NAMALWA (cell line): Measurements from ENCODE around the gene EIF2S2.

Experiments used
- DNase-seq: peaks from one replicate; pipeline ENCODE4 v3.0.0-alpha.2; 2015; ENCODE audit warnings: low spot score

EIF2S2 gene

DNA sequence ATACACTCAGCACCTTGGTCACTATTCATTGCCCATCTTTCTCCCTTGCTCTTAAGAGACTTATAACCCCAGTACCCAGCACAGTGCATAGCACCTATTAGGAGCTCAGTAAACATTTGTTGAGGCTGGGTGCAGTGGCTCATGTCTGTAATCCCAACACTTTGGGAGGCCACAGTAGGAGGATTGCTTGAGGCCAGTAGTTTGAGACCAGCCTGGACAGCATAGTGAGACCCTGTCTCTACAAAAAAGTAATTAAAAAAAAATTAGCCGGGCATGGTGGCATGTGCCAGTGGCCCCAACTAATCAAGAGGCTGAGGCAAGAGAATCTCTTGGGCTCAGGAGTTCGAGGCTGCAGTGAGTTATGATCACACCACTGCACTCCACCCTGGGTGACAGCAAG, 8.2 kb upstream of the EIF2S2 start:
- no peak for DNase-seq

DNA sequence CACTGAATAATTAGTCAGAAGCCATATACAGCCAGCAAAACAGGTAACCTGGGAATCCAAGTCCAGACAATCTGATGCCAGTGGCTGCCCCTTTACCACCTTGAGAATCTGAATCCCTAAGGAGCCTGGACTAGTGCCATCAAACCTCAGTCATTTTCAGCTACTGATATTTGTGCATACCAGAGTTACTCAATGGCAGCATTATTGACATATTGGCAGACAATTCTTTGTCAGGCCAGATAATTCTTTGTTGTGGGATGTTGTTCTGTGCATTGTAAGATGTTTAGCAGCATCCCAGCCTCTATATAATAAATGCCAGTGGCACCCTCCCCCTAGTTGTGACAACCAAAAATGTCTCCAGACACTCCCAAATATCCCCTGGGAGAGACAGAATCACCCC, 3.2 kb upstream of the EIF2S2 start:
- no peak for DNase-seq

DNA sequence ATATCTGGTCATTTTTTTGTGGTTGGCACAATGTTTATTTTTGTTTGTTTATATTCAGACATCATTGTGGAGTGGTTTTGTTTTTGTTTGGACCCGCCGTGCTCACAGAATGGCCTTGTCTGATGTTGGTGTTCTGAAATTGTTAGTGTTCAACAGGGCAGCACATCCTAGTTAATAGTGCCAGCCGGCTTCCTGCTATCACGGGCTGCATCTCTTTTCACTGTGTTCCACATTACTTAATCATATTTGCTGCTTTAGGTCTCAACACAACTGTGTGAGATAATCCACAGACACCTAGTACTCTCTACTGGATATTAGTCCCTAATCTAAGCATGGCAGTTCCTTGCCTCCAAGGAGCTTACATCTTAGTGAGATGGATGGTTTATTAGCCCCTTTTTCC, 2.8 kb upstream of the EIF2S2 start:
- DNase-seq = no peak

DNA sequence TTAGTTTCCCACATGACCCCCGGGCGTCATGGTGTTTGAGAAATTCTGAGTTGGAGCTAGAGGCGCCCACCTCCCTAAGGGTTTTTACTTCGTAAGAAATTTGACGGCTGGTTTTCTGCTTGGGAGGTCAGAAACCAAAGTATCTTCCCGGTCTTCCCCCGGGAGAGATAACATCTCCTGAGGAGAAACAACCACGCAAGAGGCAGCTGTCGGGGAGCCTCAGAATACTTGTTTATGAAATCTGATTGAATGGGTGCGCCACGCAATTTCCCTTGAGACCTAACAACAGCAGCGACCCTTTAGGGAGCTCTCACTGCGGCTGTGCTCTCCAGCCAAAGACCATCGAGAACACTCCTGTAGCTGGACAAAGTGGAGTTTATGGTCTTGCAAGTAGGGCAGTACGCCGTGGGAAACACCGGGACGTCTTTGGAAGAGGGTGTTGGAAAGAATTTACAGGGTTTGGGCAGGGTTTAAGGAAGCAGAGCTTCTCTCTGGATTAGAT, 608 bp upstream of the EIF2S2 start:
- peak; percentile 75 for DNase-seq

DNA sequence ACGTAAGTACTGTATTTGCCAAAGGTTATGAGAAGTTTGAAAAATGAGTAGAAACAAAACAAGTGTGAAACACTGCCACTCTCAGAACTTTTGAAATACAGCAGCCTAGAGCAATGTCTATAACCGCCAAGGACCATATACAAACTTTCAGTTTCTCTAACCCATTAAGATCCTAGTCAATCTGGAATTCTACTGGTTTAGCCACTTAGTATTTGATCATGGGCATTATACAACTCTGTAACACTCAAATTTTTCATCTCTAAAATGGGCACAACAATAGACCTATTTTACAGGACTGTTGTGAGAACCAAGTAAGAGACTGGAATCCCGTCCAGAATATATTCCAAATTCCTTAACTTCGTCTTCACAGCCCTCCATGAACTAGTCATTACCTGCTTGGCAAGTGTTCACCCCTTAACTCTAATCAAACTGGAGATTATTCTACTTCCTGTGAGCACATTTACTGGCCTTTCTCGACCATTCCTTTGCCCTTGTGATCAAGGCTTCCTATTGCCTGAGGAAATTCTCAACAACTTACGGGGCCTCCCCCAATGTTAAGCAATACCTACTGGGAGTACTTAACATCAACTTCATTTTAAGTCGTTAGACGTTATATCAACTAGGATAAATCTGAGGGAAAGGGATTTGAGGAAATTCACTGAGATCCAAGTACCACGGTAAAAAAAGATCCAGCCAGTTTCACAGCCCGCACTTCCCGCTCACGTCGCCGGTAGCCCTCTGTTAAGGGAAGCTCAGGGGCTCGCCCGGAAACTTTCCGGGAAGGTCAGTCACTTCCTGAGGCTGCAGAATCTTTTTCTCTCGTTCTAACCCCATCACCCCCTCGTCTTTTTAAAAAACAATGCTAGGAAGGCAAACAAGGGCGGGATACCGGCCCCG, 1.1 kb downstream of the EIF2S2 start:
- DNase-seq = peak; percentile 52

DNA sequence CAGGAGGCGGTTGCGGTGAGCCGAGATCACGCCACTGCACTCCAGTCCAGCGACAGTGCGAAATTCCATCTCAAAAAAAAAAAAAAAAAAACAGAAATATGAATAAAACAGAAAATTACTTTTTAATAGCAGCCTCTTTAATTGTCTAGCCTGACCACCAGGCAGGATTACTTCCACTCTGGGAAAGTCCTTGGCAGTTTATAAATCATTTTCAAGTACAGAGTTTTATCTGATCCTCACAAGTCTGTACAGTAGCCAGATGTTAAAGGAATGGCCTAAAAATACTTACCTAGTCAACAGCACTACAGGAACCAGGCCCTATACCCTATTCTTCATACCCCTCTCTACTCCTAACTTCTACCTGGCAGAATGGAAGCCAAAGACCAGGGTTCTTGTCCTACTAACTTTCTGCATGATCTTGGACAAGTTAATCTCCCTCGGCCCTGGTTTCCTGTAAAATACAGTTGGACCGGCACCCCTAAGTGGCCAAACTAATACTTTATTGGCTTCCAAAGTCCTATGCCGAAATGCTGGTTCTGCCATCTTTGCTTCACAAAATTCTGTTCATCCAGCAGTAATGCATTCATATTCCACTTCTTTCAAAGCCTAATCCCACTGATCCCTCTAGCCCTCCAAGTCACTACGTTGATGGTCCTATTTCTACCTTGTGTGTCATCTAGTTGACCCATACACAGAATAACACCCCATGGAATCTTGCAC, 1.9 kb downstream of the EIF2S2 start:
- DNase-seq = peak; percentile 17

DNA sequence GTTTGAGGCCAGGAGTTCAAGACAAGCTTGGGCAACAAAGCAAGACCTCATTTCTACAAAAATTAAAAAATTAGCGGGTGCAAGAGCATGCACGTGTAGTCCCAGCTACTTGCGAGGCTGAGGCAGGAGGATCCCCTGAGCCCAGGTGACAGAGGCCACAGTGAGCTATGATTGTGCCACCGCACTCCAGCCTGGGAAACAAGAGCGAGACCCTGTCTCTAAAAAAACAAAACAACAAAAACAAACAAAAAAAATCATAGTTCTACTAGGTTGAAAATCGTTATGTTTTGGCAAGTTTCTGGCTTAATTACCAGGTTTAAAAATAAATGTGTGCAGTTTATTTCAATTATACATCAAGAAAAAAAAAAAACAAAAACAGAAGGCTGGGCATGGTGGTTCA, 2.6 kb downstream of the EIF2S2 start:
- DNase-seq = no peak

DNA sequence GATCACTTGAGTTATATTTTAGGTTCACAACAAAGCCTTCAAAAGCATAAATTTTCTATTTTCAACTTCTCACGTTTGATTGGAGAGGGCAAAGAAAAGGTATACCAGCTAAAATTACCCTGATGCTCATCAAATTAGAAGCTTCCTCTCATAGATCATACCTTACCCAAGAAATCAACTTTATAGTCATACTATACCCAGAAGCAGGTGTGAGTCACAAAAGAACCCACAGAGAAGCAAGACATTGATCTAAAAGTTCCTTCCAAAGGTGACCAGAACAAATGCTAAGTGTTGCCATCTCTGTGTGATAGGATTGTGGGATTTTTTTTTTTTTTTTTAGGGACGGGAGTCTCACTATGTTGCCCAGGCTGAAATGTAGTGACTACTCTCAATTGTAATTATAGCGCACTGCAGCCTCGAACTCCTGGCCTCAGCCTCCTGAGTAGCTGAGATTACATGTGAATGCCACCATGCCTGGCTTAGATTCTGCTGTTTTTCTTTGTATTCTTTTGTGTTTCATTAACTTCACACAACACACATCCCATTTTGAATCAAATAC, 3.3 kb downstream of the EIF2S2 start:
- no peak for DNase-seq

DNA sequence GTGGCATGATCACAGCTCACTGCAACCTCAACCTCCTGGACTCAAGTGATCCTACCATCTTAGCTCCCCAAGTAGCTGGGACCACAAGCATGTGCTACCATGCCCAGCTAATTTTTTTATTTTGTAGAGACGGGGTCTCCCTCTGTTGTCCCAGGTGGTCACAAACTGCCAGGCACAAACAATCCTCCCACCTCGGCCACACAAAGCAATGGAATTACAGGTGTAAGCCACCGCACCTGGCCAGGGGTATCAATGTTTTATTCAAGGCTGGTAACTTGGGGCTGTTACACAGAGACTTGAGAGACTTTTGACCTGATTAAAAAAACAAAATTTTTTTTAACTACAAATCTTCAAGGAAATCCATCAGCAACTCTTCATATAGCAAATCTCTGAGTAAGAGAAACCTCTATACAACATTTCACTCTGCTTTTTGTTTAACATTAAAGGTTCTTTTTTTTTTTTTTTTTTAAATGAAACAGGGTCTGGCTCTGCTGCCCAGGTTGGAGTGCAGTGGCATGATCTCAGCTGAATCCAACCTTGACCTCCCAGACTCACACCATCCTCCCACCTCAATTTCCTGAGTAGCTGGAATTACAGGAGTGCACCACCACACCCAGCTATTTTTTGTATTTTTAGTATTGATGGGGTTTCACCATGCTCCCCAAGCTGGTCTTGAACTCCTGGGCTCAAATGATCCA, 5.9 kb downstream of the EIF2S2 start:
- DNase-seq = no peak

DNA sequence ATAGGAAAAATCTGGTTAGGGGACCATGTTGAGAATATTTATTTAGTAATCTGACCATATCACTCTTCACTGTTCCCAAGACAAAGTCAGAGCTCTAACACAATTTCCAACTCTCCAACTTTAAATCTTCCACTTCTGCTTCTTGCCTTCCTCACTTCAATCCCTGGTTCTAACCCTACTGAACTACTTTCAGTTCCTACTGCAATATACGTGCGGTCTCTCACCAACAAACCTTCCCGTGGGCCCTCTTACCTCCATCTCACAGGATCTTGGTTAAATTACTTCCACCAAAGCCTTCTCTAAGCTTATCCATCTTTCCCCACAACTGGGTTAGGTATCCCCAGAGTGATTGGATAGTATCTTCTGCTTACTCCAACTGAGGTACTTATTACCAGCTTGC, 8.0 kb downstream of the EIF2S2 start:
- DNase-seq = no peak

DNA sequence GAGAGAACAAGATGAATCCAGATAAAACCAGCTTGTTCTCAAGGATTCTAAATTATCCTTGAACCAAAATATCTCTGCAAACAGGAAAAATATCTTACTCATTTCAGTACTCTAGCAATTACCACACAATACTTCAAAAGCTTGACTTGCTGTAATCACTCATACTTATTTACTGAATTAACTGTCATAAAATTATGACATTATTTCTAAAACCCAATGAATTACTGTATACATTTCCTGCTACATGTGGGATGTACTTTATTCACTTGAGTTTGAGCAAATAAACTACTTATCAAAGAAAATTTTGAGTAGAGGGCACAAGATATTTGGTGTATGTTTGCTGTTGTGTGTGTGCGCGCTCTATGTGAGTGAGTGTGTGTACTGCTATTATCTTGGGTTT, 9.7 kb downstream of the EIF2S2 start:
- no peak for DNase-seq

DNA sequence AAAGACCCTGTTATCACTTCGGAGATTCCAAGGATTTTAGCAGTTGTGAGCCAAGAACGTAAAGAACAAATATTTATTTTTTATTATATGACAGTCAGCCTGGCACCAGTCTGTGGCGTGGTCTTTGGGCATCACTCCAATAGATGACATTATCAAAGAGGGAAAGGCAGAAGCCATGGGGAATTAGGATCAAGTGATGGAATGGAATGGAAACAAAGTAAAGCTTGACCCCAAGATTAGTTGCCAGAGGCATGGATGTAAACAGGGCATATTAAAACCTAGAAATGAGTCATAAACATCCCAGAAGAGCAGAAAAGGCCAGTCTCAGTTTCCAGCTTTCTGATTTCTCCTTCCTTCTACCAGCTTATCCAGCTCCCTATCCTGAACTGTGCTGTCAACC, 11.5 kb downstream of the EIF2S2 start:
- no peak for DNase-seq

DNA sequence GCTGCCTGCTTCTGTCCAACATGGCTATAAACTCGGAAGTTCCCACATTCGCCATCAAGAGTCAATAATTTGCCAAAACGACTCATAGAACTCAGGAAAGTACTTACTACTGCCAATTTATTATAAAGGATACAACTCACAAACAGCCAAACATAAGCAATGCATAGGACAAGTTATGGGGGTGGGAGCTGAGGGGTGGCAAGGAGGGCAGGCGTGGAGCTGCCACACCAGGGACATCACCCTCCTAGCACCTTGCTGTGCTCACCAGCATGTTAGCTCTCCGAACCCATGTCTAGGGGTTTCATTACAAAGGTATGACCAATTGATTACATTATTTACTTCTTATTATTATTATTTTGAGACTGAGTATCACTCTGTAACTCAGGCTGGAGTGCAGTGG, 12.4 kb downstream of the EIF2S2 start:
- no peak for DNase-seq

DNA sequence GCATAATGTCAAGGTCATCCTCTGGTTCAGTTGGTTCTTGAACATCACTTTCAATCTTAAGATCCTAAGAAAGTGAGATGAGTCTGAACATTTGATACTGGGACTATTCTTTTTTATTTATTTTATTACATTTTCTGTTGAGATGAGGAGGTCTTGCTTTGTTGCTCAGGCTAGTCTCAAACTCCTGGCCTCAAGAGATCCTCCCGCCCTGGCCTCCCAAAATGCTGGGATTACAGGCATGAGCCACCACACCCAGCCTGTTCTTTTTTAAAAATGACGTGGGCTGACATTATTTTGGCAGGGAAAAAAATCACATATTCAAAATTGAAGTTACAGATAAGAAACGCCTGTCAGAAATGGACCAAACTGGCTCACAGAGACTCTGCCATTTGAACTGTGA, 13.5 kb downstream of the EIF2S2 start:
- DNase-seq = no peak

DNA sequence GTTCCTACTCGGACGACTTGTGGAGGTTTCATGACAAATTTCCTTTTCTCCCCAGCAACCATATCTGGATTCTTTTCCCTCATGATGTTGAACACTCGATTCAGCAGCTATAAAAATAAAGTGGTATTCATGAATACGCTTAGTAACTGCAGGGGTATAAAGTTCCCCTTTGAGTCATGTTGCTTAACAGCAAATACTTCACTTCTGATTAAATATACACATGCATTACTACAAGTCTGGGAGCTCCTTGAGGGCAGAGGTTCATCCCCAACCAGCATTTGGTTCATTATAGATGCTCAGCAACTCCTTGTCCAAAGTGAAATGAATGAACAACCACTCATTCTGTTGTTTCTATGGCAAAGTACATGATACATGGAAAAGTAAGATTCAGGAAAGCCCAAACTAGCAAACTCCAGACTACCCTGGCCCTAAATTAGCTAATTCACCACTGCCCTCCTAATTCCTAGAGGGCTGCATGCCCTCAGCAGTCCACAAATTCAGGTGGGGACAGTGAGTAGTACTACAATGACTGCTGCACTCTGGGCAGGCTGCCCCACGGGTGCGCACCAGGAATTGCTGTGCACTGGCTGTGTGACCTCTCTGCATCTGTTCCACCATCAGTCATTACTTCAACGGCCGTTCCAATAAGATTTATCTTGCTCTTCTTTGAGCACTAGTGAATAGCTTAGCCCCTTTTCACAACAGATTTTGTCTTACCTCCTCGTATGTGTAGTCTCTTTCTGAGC, 15.2 kb downstream of the EIF2S2 start:
- DNase-seq = no peak

DNA sequence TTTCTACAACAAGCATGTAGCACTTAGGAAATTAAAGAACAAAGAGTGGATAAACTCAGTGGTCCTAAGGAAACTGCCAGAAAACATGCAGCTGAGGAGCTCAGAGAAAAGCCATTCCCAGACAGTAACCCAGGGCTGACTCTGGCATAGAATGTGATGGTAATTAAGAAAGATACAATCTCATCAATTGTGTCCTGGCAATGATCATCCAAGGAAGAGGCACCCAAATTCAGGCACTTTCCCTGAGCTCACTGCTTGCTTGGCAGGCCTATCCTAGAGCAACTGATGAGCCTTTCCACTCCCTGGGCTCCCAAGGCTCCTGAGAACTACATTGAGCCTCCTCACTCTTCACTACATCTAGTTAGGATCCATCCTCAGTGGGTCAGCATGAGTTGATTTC, 16.2 kb downstream of the EIF2S2 start:
- no peak for DNase-seq

DNA sequence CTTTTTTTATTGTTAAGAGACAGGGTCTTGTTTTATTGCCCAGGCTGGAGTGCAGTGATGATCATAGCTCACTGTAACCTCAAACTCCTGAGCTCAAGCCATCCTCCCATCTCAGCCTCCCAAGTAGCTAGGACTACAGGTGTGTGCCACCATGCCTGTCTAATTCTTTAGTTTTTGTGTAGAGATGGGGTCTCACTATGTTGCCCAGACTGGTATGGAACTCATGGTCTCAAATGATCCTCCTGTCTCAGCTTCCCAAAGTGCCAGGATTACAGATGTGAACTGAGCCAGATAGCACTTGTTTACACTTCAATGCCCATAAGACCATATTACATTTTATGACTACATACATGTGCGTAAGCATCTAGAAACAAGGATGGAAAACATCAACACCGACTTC, 18.1 kb downstream of the EIF2S2 start:
- DNase-seq = no peak

DNA sequence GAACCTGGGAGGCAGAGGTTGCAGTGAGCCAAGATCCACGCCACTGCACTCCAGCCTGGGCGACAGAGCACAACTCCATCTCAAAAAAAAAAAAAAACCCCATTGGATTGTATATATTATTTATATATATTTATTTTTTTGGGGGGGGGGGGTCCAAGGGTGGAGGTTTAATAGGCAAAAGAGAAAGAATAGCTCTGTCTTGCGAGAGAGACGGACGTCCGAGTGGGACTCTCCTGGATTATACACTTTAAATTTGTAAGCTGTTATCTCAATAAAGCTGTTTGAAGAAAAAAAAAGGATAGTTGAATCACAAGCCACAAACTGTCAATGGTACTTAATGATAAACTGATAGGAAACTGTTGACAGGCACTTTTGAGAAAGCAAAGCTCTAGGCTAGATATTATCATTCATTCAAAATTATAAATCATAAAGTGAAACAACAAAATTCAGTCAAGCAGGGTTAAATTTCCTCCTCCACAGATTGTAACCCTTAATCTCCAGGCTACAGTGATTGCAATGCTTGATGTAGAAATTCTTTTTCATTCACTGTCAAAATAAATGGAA, 20.3 kb downstream of the EIF2S2 start:
- DNase-seq = no peak

DNA sequence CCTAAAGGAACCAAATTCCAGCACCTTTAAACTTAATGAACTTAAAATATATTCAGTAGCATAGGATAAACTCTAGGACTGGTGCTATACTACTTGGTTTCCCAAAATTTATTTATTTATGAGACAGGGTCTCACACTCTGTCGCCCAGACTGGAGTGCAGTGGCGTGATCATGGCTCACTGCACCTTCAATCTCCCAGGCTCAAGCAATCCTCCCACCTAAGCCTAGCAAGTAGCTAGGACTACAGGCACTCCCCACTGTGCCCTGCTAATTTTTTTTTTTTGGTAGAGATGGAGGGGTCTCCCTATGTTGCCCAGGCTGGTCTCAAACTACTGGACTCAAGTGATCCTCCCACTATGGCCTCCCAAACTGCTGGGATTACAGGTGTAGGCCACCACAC, 21.4 kb downstream of the EIF2S2 start:
- no peak for DNase-seq

DNA sequence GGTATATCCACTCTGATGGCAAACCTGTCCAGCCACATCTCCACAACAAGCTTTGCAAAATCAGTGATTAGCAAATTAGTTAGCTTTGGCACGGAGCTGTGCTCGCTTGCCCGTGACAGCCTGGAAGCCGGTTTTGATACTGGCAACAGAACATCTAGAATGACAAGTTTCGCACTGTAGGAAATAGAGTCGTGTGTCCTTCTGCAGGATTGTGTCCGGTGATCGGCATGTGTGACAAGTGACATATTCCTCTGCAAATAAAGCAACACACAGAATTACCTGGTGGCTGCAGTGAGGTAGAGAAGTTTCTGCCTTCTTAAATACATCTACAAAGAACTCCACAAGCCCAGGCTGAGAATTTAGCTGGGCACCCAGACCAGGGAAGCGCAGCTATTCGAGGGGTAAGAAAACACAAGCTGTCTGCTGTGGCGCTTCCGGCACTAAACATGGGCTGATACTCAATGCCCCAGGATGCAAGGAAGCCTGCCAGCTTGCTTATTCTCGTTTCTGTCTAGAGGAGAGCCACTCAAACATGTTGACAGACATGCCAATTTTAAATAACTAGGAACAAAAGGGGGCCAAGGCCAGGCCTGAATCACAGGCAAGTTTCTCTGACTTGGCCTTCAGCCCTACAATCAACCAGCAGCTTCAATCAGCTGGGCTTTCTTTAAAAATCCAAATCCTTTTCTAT, 22.2 kb downstream of the EIF2S2 start:
- no peak for DNase-seq

DNA sequence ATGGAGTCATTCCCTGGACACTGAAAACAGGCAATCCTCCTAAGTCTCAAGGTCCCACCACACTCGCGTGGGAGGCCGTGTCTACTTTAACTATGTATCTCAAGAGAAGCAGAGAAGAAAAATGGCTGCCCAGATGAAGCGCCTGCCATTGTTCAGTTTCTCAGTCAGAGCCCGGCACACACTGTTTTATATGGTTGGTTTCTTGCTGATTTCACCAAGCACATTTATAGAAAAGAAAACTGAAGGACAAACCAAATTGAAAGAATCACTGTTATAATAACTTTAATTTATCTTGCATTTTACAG, 22.9 kb downstream of the EIF2S2 start:
- no peak for DNase-seq
